GM19452 (cell line): ENCODE data around the gene KLHDC7B.
"Not testable (repeated sequence)": the region's sequence is repeated elsewhere in the genome, so short reads cannot be mapped to it uniquely, and the experiment has no call there.

Experiments
- ATAC-seq: cut with Tn5 transposase; IDR thresholded peaks from one replicate; pipeline ENCODE4 v1.9.1; 2021; ENCODE audit not compliant: unreplicated experiment

KLHDC7B gene

DNA sequence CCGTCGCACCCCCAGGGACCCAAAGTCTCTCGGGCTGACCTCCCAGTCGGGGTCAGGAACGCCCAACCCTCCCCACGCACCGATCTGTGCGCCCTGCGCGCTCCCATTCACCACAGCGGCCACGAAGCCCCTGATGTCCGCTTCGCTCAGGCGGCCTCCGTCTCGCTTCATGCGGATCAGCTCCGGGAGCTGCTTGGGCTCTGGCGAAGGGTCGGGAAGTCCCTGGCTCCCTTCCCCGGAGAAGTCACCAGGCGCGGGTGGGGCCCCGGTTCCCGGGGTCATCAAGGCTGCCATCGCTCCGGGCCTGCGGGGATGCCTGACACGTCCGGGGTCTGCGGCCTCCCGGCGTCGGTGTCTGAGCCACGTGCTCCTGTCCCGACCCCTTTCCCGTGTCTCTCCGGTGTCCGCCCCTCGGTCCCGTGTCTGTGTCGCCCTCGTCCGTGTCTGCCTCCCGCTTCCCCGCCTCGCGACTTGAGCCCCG lies 16.2 kb upstream of the KLHDC7B start:
- ATAC-seq, result no peak

DNA sequence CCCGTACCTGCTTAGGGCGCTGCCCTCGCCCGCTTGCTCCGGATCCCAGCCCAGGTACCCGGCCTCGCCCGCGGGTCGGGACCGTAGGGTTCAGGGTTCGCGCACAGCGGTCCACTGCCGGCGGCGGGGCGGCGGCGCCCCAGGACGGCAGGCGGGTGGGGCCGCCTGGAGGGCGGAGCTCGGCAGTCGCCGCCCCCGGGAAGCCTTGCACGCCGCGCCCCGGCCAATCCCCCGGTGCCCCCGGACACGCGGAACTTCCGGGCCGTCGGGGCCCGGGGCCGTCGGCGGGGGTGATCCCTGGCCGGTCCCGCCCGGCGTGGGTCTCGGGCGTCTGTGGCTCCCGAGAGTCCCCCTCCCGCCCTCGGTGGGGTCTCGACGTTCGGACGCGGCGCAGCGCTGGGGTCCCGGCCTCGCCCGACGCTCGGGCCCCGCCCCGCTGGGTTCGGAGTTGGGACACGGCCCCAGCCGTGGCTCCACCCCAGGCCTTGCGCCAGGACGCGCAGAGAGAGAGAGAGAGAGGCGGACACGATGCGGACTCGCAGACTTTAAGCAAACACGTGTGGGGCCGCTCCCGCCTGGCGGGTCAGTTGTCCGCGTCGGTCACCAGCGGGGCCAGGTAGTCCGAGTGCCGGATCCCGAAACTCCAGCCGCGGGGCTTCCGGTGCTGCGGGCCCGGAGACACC lies 15.7 kb upstream of the KLHDC7B start, which contains the start of gene TYMP:
Gene TYMP (minus strand): TSS at position 116 of the 683 bp plus-strand sequence. CDS start 303 bp downstream, outside the sequence.
- peak; percentile 20 for ATAC-seq

DNA sequence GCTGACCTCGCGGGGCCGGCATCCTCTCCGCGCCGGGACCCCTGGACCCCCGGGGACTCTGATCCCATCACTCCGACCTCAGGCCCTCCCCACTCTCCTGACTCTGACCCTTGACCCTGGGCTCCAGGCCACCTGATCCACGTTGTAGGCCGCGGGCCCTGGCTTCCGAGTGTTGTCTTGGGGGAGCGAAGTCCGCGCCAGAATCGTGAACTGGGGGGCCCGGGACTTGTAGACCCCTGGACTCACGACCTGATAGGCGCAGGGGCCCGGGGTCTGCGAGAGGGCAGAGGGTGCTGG lies 15.2 kb upstream of the KLHDC7B start:
- ATAC-seq, result no peak

DNA sequence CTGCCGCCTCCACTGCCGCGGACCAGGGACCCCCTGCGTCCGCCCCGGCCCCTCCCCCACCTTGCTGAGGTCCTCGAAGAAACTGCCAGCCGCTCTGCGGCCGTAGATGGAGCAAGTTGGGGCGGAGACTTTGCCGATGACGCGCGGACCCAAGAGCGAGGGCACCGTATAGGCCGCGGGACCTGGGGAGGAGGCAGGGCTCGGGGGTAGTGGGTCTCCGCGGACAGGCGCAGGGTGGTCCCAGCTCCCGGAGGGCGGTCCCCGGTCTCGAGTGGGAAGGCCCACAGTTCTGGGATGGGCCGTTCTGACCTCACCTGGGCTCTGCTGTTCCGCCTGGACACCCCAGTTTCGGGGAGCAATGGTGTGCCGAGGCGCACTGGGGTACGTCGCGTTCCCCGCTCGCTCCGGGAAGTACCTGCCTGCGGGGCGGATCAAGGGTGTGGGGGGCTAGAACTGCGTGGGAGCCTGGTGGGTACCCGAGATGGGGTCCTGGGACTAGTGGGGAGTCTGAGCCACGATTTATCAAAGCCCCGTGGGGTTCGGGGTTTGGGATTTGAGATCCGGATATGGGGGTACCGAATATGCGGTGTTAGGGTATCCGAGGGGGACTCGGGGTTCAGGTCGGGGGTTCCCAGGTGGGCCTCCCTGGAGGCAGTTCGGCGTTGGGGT lies 14.7 kb upstream of the KLHDC7B start:
- no peak for ATAC-seq

DNA sequence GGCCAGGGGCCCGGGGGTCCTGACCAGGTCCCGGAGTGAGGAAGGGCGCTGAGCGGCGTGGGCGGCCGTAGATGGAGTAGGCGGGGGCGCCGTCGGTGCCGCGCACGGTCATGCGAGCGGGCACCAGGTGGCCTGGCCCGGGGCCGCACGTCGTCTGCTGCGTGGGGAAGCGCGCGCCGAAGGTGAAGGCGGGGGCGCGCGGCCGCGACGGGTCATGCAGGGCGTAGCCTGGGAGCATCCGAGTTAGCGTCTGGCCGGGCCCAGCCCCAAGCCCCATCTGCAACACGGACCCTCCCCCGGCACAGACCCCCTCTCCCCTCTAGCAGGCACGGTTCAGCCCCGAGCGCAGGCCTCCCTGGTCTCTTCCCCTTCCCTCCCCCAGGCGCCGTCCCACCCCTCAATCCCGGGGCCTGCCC lies 14.1 kb upstream of the KLHDC7B start:
- no peak for ATAC-seq

DNA sequence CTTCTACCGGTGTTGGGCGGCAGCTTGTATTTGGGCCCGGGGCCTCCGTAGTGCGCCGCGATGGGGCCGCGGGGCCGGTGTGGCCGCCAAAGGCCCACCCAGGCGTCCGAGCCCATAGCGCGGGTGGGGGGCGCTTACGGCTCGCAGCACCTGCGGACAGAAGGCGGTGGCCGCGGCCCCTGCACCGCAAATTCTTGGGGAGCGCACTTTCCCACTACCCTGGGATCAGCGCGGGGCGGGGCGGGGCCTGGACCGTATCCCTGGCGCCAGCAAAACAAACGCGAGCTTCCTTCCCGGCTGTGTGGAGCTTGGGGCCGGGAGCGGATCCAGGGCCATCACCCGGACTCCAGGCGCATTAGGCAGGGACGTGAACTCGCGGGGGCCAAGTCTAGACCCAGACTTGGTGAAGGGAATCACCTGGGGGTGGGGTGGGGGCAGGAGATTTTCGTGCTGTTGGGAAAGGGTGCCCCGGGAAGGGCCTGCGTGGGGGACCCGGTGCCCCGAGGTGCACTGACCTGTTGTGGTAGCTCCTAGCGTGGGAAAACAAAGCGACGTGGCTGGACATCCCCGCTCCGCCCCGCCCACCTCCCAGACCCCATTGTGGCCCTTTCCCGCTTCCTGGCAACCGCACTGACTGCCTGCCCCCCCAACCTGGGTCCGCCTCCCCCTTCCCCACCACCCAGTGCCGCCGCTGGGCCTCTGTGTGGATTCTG lies 13.6 kb upstream of the KLHDC7B start:
- ATAC-seq, result no peak

DNA sequence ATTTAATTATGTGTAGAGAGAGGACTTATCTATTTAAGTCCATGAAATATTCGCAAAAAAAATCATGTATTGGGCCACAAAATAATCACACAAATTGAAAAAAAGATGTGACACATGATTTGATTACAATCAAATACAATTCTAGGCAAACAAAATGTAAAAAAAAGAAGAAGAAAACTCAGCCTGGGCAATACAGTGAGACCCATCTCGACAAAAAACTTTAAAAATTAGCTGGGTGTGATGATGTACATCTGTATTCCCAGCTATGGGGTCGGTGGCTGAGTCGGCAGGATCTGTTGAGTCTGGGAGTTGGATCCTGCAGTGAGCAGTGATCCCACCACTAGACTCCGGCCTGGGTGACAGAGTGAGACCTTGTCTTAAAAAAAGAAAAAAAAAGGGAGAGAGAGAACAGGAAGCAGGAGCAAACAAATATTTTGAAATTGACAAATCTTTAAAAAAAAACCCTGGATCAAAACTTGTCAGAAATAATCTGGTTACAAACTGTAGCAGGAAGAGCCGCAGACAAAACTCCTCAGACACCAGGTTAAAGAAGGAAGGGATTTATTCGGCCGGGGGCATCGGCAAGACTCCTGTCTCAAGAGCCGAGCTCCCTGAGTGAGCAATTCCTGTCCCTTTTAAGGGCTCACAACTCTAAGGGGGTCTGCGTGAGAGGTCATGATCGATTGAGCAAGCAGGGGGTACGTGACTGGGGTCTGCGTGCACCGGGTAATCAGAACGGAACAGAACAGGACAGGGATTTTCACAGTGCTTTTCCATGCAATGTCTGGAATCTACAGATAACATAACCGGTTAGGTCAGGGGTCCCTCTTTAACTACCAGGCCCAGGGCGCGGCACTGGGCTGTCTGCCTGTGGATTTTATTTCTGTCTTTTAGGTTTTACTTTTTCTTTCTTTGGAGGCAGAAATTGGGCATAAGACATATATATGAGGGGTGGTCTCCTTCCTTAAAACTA lies 12.6 kb upstream of the KLHDC7B start:
- ATAC-seq, result no peak

DNA sequence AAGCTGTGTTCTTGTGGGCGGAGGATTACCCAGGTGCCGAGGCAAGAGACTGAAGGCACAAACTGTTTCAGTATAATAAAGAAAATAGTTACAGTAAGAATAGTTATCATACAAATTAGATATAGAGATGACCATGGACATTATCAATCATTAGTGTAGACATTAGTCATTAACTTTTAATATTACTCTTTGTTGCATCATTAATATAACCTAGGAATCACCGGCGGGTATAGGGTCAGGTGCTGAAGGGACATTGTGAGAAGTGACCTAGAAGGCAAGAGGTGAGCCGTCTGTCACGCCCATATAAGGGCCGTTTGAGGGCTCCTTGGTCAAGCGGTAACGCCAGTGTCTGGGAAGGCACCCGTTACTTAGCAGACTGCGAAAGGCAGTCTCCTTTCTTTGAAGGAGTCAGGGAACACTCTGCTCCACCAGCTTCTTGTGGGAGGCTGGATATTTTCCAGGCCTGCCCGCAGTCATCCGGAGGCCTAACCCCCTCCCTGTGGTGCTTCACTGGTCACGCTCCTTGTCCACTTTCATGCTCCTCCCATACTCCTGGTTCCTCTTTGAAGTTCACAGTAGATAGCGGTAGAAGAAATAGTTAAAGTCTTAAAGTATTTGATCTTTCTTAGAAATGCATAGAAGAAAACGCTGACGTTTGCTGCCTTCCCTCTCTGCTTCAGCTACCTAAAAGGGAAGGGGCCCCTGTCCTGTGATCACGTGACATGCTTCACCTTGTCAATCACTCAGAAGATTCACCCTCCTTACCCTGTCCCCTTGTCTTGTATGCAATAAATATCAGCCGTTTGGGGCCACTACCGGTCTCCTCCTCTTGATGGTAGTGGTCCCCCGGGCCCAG lies 11.6 kb upstream of the KLHDC7B start:
- ATAC-seq, result not testable (repeated sequence)

DNA sequence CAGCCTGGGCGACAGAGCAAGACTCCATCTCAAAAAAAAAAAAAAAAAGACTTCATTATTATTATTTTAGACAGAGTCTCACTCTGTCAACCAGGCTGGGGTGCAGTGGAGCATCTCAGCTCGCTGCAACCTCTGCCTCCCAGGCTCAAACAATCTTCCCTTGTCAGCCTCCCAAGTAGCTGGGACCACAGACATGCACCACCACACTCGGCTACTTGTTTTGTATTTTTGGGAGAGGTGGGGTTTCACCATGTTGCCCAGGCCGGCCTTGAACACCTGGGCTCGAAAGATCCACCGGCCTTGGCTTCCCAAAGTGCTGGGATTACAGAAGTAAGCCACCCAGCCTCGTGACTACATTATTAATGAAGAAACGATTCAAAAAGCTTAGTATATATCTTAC lies 10.6 kb upstream of the KLHDC7B start:
- no peak for ATAC-seq

DNA sequence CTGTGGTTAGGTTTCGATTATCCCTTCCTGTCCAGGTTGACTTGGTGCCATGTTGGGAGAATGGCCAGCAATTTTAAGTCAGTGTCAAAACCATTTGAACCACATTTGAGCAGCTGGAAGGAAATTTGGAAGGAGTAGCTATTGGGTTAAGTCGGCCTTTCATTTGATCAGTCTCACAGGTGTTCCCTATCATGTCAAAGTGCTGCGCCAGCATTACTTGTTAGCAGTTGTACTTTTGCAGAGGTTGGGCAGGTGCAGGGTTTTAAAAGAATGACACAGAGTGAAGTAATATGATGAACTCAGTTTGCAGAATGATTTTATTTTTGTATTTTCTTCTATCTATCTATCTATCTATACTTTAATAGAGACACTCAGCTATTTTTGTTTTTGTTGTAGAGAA lies 9.5 kb upstream of the KLHDC7B start:
- no peak for ATAC-seq

DNA sequence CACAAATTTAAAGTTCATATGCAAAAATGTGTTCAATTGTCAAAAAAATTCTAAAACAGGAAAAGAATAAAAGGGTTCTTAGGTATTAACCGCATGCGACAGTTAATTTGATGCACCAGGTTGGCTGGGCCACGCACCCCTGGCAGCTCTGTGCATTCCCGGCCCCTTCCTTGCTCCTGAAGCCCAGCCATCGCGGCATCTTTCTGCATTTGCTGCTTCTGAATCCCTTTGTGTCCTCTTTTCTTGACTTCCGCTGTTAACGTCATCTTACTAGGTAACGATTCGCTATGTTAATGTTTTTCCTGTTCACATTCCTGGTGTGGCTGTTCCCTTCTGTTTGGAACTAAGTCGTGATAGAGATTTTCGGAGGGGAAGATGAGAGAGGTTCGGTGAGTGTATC lies 7.9 kb upstream of the KLHDC7B start:
- no peak for ATAC-seq

DNA sequence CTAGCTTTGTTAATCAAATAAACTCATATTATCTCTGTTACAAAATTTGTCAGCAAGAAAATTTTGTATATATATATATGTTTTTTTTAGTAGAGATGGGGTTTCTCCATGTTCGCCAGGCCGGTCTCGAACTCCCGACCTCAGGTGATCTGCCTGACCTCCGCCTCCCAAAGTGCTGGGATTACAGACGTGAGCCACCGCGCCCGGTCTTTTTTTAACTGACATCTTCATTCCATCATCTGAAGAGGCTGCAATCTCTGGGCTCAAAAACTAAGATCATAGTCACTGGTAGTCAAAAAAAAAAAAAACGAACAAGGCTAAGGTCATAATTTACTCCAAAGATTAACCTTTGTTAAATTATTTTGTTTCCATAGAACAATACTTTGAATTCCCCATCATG lies 5.3 kb upstream of the KLHDC7B start:
- ATAC-seq, result no peak

DNA sequence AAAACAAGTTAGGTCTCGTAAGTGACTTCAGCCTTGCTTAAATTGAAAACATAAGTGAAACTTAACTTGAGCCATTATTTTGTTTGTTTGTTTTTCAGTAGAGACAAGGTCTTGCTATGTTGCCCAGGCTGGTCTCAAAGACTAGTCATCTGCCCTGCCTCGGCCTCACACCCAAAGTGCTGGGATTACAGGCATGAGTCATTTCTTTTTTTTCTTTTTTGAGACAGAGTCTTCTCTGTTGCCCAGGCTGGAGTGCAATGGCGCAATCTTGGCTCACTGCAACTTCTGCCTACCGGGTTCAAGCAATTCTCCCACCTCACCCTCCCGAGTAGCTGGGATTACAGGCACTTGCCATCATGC lies 4.1 kb upstream of the KLHDC7B start:
- not testable (repeated sequence) for ATAC-seq

DNA sequence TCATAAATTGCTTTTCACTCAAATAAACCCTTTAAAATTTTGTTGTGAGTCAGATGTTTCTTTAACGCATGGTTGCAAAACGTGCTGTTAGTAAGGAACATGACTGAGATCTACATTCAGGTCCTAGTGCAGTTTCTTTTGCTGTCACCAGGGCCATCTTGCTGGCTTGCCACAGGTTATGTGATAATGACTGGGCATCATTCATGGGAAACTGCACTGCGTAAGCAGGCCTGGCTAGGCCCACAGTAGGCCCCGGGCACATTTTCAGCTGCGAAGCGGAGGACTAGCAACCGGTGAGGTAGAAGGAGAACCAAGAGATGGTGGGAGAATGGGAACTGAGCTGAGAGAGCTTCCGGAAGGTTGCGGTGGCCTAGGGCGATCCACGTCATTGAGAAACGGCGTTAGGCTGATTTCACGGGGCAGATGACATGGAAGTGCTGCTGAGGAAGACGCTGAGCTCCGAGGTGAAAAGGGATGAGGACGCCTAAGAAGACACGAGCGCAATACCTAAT lies 3.2 kb upstream of the KLHDC7B start:
- peak; percentile 36 for ATAC-seq

DNA sequence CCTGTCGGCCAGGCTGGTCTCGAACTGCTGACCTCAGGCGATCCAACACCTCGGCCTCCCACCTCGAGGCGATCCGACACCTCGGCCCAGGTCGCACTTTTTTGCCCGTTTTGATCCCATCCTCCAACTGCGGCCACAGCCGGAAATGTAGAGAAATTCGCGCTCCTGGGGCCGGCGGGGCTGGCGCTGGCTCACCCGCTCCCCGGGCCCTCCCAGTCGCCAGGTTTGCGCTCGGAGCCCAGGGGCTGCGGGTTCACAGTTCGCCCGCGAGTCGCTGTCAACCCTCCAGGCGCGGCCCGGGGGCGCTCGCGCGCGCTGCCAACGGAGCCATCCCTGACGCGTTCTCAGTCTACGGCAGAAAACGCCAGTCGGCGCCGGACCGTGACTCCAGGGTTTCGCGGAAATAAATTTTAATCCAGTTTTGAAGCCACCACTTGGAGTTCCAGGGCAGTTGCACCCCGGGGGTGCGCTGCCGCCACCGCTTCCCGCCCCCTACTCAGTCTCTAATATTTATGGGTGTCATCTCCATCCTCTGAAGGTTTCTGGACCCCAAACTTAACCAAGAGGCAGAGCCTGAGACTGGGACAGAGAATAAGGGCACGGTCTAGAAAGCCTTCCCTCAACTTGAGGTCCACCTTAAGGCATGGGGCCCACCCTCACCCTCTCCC lies 1.5 kb upstream of the KLHDC7B start:
- no peak for ATAC-seq

DNA sequence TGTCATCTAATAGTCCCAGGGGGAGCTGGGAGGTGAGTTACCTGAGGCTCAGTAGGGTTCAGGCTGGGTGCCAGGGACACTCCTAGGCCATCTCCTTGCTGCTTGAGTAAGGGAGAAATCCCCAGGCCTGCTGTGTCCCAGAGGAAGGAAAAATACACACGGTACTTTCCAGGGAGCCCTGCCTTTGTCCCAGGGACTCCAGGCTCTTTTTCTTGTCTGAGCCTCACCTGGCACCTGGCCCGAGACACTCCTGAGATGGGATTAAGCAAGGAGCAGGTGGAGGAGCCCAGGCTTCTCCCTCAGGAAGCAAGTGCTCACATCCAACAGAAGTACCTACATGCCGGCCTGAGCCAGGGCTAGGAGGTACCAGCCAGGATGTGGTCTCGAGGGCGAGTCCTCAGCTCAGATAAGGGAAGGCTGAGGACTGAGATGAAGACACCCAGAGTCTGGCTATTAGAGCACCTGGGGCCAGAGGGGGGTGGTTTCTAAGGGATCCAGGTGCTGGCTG lies 899 bp upstream of the KLHDC7B start:
- no peak for ATAC-seq

DNA sequence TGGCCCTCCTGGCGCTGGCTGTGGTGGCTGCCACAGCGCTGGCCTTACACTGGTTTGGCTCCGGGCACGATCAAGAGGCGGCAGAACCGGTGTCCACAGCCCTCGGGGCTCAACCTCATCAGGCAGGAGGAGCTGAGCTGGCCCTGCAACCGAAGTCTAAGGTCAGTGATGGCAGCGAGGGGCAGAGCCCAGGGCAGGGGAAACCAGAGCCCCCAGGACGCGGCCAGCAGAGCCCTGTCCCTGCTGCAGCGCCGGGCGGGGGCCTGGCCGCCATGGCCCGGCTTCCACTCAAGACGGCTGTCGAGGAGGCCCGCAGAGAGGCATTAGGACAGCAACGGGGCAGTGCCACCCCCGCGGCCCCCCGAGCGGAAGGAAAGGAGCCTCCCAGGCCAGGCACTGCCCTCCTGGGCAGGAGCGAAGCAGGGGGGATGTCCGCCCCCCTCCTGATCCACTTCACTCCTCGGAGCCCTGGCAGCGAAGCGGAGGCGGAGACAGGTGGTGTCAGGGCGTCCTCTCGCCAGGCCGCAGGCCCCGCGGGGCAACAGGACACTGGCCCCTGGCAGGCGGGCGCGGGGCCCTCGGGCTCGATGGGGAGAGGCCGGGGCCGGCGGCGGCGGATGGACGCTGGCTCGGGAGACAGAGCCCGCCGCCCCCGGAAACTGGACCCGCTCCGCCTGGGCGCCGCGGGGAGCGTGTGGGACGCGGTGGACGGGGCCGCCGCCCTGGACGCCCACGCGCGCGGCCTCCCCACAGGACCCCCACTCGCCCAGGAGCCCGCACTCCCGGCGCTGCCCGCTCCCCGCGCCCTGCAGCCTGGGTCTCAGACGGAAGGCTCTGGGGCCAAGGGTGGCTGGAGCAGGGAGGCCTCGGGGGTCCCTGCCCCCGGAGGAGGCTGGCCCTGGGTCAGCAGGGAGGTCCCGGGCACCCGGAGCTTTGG lies 895 bp downstream of the KLHDC7B start:
- no peak for ATAC-seq
